ENCODE measurements around the gene ATG4A. TPM values are rescaled to one million over a fixed set of nuclear protein-coding genes. Genes with fewer than 3 reads are reported as not detected.

Gene ATG4A
- total RNA-seq, 3 donors from 2014 or later, result 17.1 to 23.9 (median 21.3) TPM

- H3K4me1 ChIP-seq (ENCODE audit: low read depth), result no peaks in the 10 kb centered on the region
- H3K4me3 ChIP-seq, result no peak overlapping the region
- ATAC-seq (no peak), DNase-seq (no peak)
- H3K36me3 ChIP-seq (ENCODE audit: low read depth), result no peaks in the 10 kb centered on the region
- H3K9me3 ChIP-seq, result no peaks in the 10 kb centered on the region
- intact Hi-C loops (cut with DNase I, micrococcal nuclease), result no loop called here
- no peak for TF ChIP-seq CTCF (IDR thresholded peaks at IDR 0.05)
Measured at GRCh38 chrX:108178143-108178498, 86.5 kb downstream of the ATG4A start.

DNA sequence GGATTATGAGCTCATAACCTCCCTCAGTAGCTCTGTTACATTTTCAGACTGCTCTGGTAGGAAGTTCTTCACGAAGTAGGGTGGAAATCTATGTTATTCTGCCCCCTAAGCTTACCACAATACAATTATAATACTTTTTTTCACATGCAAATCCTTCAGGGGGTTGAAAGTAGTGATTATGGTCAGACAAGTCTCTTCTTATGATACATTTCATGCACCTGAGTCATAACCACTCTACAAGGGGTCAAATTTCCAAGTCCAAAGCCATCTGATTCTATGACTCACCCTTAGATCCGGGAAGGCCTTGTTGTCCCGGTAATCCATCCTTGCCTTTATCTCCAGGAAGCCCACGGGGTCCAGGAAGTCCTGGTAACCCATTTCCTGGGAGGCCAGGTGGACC lies 95.2 kb downstream of the ATG4A start:
- DNase-seq, result no peak
- H3K9me3 ChIP-seq, result no peaks in the 10 kb centered on the region
- intact Hi-C loops (cut with DNase I, micrococcal nuclease), result no loop called here

GRCh38 chrX:108198420-108198819 lies 106.8 kb downstream of the ATG4A start:
- H3K4me3 ChIP-seq, result no peak overlapping the region
- intact Hi-C loops (cut with DNase I, micrococcal nuclease), result no loop called here
- H3K9me3 ChIP-seq, result no peaks in the 10 kb centered on the region
- DNase-seq (no peak), ATAC-seq (no peak)
- no peaks in the 10 kb centered on the region for H3K36me3 ChIP-seq (ENCODE audit: low read depth)
- no peaks in the 10 kb centered on the region for H3K4me1 ChIP-seq (ENCODE audit: low read depth)
- TF ChIP-seq CTCF (IDR thresholded peaks at IDR 0.05), result no peak

More for the DNA sequence above, 95.2 kb downstream of the ATG4A start:
- H3K4me1 ChIP-seq (ENCODE audit: low read depth), result no peaks in the 10 kb centered on the region
- no peak for TF ChIP-seq CTCF (IDR thresholded peaks at IDR 0.05)
- no peak for ATAC-seq
- H3K4me3 ChIP-seq, result no peak overlapping the region
- no peaks in the 10 kb centered on the region for H3K36me3 ChIP-seq (ENCODE audit: low read depth)

DNA sequence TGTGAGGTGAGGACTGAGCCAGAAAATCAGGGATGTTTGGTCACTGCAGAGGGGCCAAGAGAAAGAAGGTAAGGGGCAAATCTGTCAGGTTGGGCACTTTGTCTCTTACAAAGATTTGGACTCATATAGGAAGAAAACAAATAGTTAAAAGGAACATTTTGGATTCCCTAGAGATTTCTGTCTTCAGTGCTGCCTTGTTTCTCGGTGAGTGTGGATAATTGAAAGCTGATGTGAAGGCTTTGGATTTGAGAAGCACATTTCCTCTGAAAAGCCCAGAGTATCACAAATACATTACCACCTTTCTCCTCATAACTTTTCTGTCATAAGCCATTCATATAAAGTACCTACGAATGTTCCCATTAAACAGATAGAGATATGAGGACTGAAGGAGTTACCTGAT lies 107.5 kb downstream of the ATG4A start:
- H3K9me3 ChIP-seq, result no peaks in the 10 kb centered on the region
- H3K4me1 ChIP-seq (ENCODE audit: low read depth), result no peaks in the 10 kb centered on the region
- no peak for TF ChIP-seq CTCF (IDR thresholded peaks at IDR 0.05)
- no peak for DNase-seq
- no peak overlapping the region for H3K4me3 ChIP-seq
- intact Hi-C loops (cut with DNase I, micrococcal nuclease), result no loop called here
- no peak for ATAC-seq
- H3K36me3 ChIP-seq (ENCODE audit: low read depth), result no peaks in the 10 kb centered on the region

GRCh38 chrX:108199691-108200090 lies 108.1 kb downstream of the ATG4A start:
- Histone ChIP-seq H3K36me3 (ENCODE audit: low read depth) (no peaks in the 10 kb centered on the region), H3K4me3 (no peak overlapping the region), H3K9me3 (no peaks in the 10 kb centered on the region), H3K4me1 (ENCODE audit: low read depth) (no peaks in the 10 kb centered on the region)
- DNase-seq (peak in 1 of 3 donors; percentile 14), ATAC-seq (peak; percentile 45)
- no peak for TF ChIP-seq CTCF (IDR thresholded peaks at IDR 0.05)
- intact Hi-C loops (cut with DNase I, micrococcal nuclease), result no loop called here

- Histone ChIP-seq H3K4me3 (no peak overlapping the region), H3K9me3 (no peaks in the 10 kb centered on the region), H3K4me1 (ENCODE audit: low read depth) (no peaks in the 10 kb centered on the region), H3K36me3 (ENCODE audit: low read depth) (no peaks in the 10 kb centered on the region)
- DNase-seq, result no peak
- TF ChIP-seq CTCF (IDR thresholded peaks at IDR 0.05), result no peak
- peak; percentile 26 for ATAC-seq
- intact Hi-C loops (cut with DNase I, micrococcal nuclease), result no loop called here
Measured at GRCh38 chrX:108203540-108203939, 112.0 kb downstream of the ATG4A start.
